SU-DHL-6 (cell line): ENCODE data around the gene TEX264.

ENCODE experiments used
- H2AFZ ChIP-seq: fragments of 200-600 bp; sonication (generic); 2 replicates; pipeline ENCODE4 v1.6.1; 2014; ENCODE audit warnings: low read depth, mild to moderate bottlenecking, moderate library complexity, mixed read lengths, antibody characterized with exemption, low read length; ENCODE audit not compliant: severe bottlenecking
- H3F3A ChIP-seq: fragments of 200-600 bp; shearing (Covaris generic); 2 replicates; pipeline ENCODE4 v1.6.0; 2016; ENCODE audit warnings: antibody characterized with exemption, mild to moderate bottlenecking; ENCODE audit not compliant: insufficient read depth
- H3K27ac ChIP-seq: fragments of 200-600 bp; sonication (generic); 2 replicates; pipeline ENCODE4 v1.5.1; 2016; ENCODE audit warnings: low read depth, mild to moderate bottlenecking, low read length, moderate library complexity, mixed read lengths
- H3K27me3 ChIP-seq: fragments of 200-600 bp; sonication (generic), shearing (Covaris generic); 2 replicates; pipeline ENCODE4 v1.6.0; 2014; ENCODE audit warnings: mild to moderate bottlenecking, low read length
- H3K36me3 ChIP-seq: fragments of 200-600 bp; sonication (generic); 2 replicates; pipeline ENCODE4 v1.6.1; 2014; ENCODE audit warnings: mild to moderate bottlenecking, low read length, mixed read lengths
- H3K4me2 ChIP-seq: fragments of 300-600, 200-600 bp; shearing (Covaris generic), sonication (generic); 2 replicates; pipeline ENCODE4 v1.6.0; 2014; ENCODE audit warnings: low read length, low read depth, mild to moderate bottlenecking; ENCODE audit not compliant: poor library complexity, severe bottlenecking
- H3K4me3 ChIP-seq: fragments of 200-600 bp; sonication (generic); 2 replicates; pipeline ENCODE4 v1.5.1; 2014; ENCODE audit warnings: antibody characterized with exemption, low read length, mild to moderate bottlenecking, mixed read lengths; ENCODE audit not compliant: insufficient read depth, poor library complexity, severe bottlenecking
- H3K79me2 ChIP-seq: fragments of 200-600 bp; sonication (generic); 2 replicates; pipeline ENCODE4 v1.6.1; 2014; ENCODE audit warnings: mild to moderate bottlenecking, low read length, moderate library complexity; ENCODE audit not compliant: insufficient read depth
- H3K9ac ChIP-seq: fragments of 200-600 bp; sonication (generic); 2 replicates; pipeline ENCODE4 v1.7.0; 2014; ENCODE audit warnings: mild to moderate bottlenecking, low read length
- H3K9me2 ChIP-seq: fragments of 200-600 bp; sonication (generic); replicated peaks from 2 replicates; pipeline ENCODE4 v1.6.1; 2014; ENCODE audit warnings: low read length; ENCODE audit not compliant: insufficient read depth
- H3K9me3 ChIP-seq: fragments of 200-600 bp; sonication (generic); 2 replicates; pipeline ENCODE4 v1.6.1; 2014; ENCODE audit warnings: low read length, mixed read lengths; ENCODE audit not compliant: insufficient read depth
- H4K20me1 ChIP-seq: fragments of 200-600 bp; sonication (generic); 2 replicates; pipeline ENCODE4 v1.6.1; 2014; ENCODE audit warnings: low read depth, mild to moderate bottlenecking, antibody characterized with exemption, low read length, moderate library complexity, mixed read lengths
- CTCF ChIP-seq: fragments of 200-600 bp; sonication (generic); IDR thresholded peaks from one replicate; pipeline ENCODE4 v1.5.1; 2017; ENCODE audit warnings: antibody characterized with exemption, mild to moderate bottlenecking, low read length, moderate library complexity; ENCODE audit not compliant: insufficient read depth, poor library complexity, severe bottlenecking
- EZH2phosphoT487 ChIP-seq: fragments of 200-600 bp; sonication (generic), shearing (Covaris generic); conservative IDR thresholded peaks from 2 replicates; pipeline ENCODE4 v1.6.1; 2018; ENCODE audit warnings: mild to moderate bottlenecking, antibody characterized with exemption, low read length, moderate library complexity, mixed read lengths

TEX264 gene

GRCh38 chr3:51703761-51704510, 32.9 kb downstream of the TEX264 start:
- Histone ChIP-seq H3K9me3 (no peaks in the 10 kb centered on the region), H3K27ac (no peak overlapping the region), H3K9ac (no peak overlapping the region), H3K9me2 (no peaks in the 10 kb centered on the region), H3K36me3 (no peaks in the 10 kb centered on the region), H3F3A (no peaks in the 10 kb centered on the region), H3K27me3 (no peaks in the 10 kb centered on the region), H4K20me1 (no peaks in the 10 kb centered on the region), H3K79me2 (no peaks in the 10 kb centered on the region), H3K4me3 (no peak overlapping the region), H3K4me2 (no peak overlapping the region), H2AFZ (no peak overlapping the region)
- TF ChIP-seq CTCF (no peak), EZH2phosphoT487 (no peak)

- no peaks in the 10 kb centered on the region for H4K20me1 ChIP-seq
These were observed 33.5 kb downstream of the TEX264 start for GRCh38 chr3:51704511-51704950.

GRCh38 chr3:51705276-51706020, 34.4 kb downstream of the TEX264 start:
- Histone ChIP-seq H3F3A (no peaks in the 10 kb centered on the region), H3K9me3 (no peaks in the 10 kb centered on the region), H3K4me3 (no peak overlapping the region), H3K27me3 (no peaks in the 10 kb centered on the region), H4K20me1 (no peaks in the 10 kb centered on the region), H3K4me2 (no peak overlapping the region), H3K27ac (no peak overlapping the region), H3K9ac (no peak overlapping the region), H2AFZ (no peak overlapping the region), H3K36me3 (no peaks in the 10 kb centered on the region), H3K79me2 (no peaks in the 10 kb centered on the region), H3K9me2 (no peaks in the 10 kb centered on the region)
- TF ChIP-seq CTCF: no peak
- TF ChIP-seq EZH2phosphoT487: no peak

More at GRCh38 chr3:51704511-51704950, 33.5 kb downstream of the TEX264 start:
- no peak for TF ChIP-seq CTCF
- no peak for TF ChIP-seq EZH2phosphoT487
- H3K79me2 ChIP-seq: no peaks in the 10 kb centered on the region
- no peak overlapping the region for H2AFZ ChIP-seq
- H3F3A ChIP-seq: no peaks in the 10 kb centered on the region
- H3K27ac ChIP-seq: no peak overlapping the region
- H3K9me2 ChIP-seq: no peaks in the 10 kb centered on the region
- H3K4me3 ChIP-seq: no peak overlapping the region
- no peak overlapping the region for H3K4me2 ChIP-seq
- H3K9ac ChIP-seq: no peak overlapping the region
- H3K36me3 ChIP-seq: no peaks in the 10 kb centered on the region
- H3K9me3 ChIP-seq: no peaks in the 10 kb centered on the region
- H3K27me3 ChIP-seq: no peaks in the 10 kb centered on the region
